Neural cell (in vitro differentiated cells): ENCODE measurements around the gene SDHB. TPM values are rescaled to one million over a fixed set of nuclear protein-coding genes. Genes with fewer than 3 reads are reported as not detected.

Experiments
- H2AFZ ChIP-seq: fragments of 200-600, 300-800 bp; sonication (generic), shearing (Covaris generic); 2 replicates; pipeline ENCODE4 v1.6.0; 2014; ENCODE audit warnings: low read depth, mild to moderate bottlenecking, antibody characterized with exemption, low read length, moderate library complexity
- H3F3A ChIP-seq: fragments of 200-600 bp; shearing (Covaris generic); 2 replicates; pipeline ENCODE4 v1.6.1; 2016; ENCODE audit warnings: mild to moderate bottlenecking, moderate library complexity, mixed read lengths, antibody characterized with exemption, low read length; ENCODE audit not compliant: insufficient read depth, poor library complexity, severe bottlenecking
- H3K27ac ChIP-seq: fragments of 200-600, 300-800 bp; sonication (generic), shearing (Covaris generic); 2 replicates; pipeline ENCODE4 v1.5.1; 2014; ENCODE audit warnings: mild to moderate bottlenecking, low read length, moderate library complexity
- H3K27me3 ChIP-seq: fragments of 300-800, 200-600 bp; sonication (generic), shearing (Covaris generic); 2 replicates; pipeline ENCODE4 v1.6.0; 2014; ENCODE audit warnings: mild to moderate bottlenecking, low read depth, low read length, moderate library complexity; ENCODE audit not compliant: insufficient read depth
- H3K36me3 ChIP-seq: fragments of 300-800, 200-600 bp; sonication (generic), shearing (Covaris generic); 2 replicates; pipeline ENCODE4 v1.5.1; 2014; ENCODE audit warnings: mild to moderate bottlenecking, antibody characterized with exemption, low read length, moderate library complexity; ENCODE audit not compliant: insufficient read depth
- H3K4me2 ChIP-seq: fragments of 300-800, 200-600 bp; sonication (generic), shearing (Covaris generic); 2 replicates; pipeline ENCODE4 v1.6.0; 2014; ENCODE audit warnings: mild to moderate bottlenecking, low read length
- H3K4me3 ChIP-seq: fragments of 300-800, 200-600 bp; sonication (generic), shearing (Covaris generic); 2 replicates; pipeline ENCODE4 v1.5.1; 2014; ENCODE audit warnings: mild to moderate bottlenecking, low read length, moderate library complexity
- H3K79me2 ChIP-seq: fragments of 200-600 bp; shearing (Covaris generic); replicated peaks from 2 replicates; pipeline ENCODE4 v1.6.0; 2014; ENCODE audit warnings: mild to moderate bottlenecking, low read length, moderate library complexity; ENCODE audit not compliant: insufficient read depth
- H3K9ac ChIP-seq: fragments of 300-800, 200-600 bp; sonication (generic), shearing (Covaris generic); 2 replicates; pipeline ENCODE4 v1.6.1; 2016; ENCODE audit warnings: mild to moderate bottlenecking, low read length, mixed read lengths
- H3K9me2 ChIP-seq: fragments of 200-600 bp; shearing (Covaris generic); 2 replicates; pipeline ENCODE4 v1.6.1; 2016; ENCODE audit warnings: mild to moderate bottlenecking, low read length, mixed read lengths; ENCODE audit not compliant: insufficient read depth
- H3K9me3 ChIP-seq: fragments of 200-600, 300-800 bp; sonication (generic), shearing (Covaris generic); 2 replicates; pipeline ENCODE4 v1.6.1; 2016; ENCODE audit warnings: mild to moderate bottlenecking, mixed run types, low read length, moderate library complexity, mixed read lengths
- H4K20me1 ChIP-seq: fragments of 200-600 bp; shearing (Covaris generic); 2 replicates; pipeline ENCODE4 v1.6.1; 2016; ENCODE audit warnings: mild to moderate bottlenecking, mixed run types; ENCODE audit not compliant: insufficient read depth
- EP300 ChIP-seq: fragments of 450-650 bp; conservative IDR thresholded peaks from 2 replicates; pipeline ENCODE4 v1.6.1; 2014; ENCODE audit warnings: antibody characterized with exemption, mild to moderate bottlenecking, moderate library complexity; ENCODE audit not compliant: poor library complexity, severe bottlenecking
- EZH2 ChIP-seq: fragments of 200-600, 300-800 bp; shearing (Covaris generic), sonication (generic); IDR thresholded peaks from 2 replicates; pipeline ENCODE4 v1.6.1; 2014; ENCODE audit warnings: antibody characterized with exemption, low read length, borderline replicate concordance, mild to moderate bottlenecking; ENCODE audit not compliant: insufficient read depth, poor library complexity, severe bottlenecking
- MXI1 ChIP-seq: fragments of 450-650 bp; conservative IDR thresholded peaks from 2 replicates; pipeline ENCODE4 v1.6.1; 2014; ENCODE audit warnings: antibody characterized with exemption, mild to moderate bottlenecking; ENCODE audit not compliant: poor library complexity, severe bottlenecking
- POLR2AphosphoS5 ChIP-seq: IDR thresholded peaks from 2 replicates; pipeline ENCODE4 v1.6.1; 2012
- RAD21 ChIP-seq: fragments of 450-650 bp; conservative IDR thresholded peaks from 2 replicates; pipeline ENCODE4 v1.6.1; 2014; ENCODE audit warnings: antibody characterized with exemption, mild to moderate bottlenecking, moderate library complexity
- SMC3 ChIP-seq: fragments of 450-650 bp; conservative IDR thresholded peaks from 2 replicates; pipeline ENCODE4 v1.6.1; 2014; ENCODE audit warnings: antibody characterized with exemption, mild to moderate bottlenecking, moderate library complexity; ENCODE audit not compliant: poor library complexity
- TAF1 ChIP-seq: IDR thresholded peaks from 2 replicates; pipeline ENCODE4 v1.6.1; 2012; ENCODE audit warnings: low read depth
- polyA plus RNA-seq: library from polyadenylated mRNA; depleted of rRNA; stranded (reverse); fragments of >200 nt; gene quantifications from 2 replicates; pipeline ENCODE4 v1.2.3, GENCODE V29; 2014
- TF ChIP-seq, protein P1 (sequence below): IDR thresholded peaks from 2 replicates; pipeline ENCODE4 v1.6.1; 2012; ENCODE audit warnings: borderline replicate concordance
- TF ChIP-seq, protein P2 (sequence below): fragments of 450-650 bp; IDR thresholded peaks from 2 replicates; pipeline ENCODE4 v1.5.1; 2014; ENCODE audit warnings: antibody characterized with exemption, mild to moderate bottlenecking, moderate library complexity; ENCODE audit not compliant: poor library complexity, severe bottlenecking

The SDHB gene
- polyA plus RNA-seq, 1 donor from 2014 or later, result 129 TPM

DNA sequence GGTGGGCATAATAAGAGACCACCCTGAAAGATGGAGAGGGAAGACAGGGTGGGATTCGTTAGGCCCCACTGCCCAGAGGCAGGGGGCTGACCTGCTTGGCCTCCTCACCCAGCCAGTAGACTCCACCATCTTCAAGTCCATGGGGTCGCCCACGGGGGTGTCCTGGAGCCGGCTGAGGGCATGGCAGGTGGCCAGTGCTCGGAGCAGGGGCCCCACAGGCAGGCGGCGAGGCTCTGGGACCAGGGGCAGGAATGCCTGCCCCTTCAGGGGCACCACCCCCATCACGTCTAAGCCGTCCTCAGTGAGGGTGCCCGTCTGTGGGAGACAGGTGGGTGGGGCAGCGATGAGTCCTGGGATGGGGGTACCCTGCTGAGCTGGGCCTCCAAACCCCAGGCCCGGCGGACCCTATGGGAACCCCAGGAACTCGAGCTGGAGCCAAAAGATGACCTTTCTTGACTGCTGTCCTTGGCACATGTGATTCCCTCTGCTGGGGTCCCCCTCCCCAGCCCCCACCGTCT lies 60.3 kb downstream of the SDHB start:
- Histone ChIP-seq H3K4me3 (no peak overlapping the region), H4K20me1 (no peaks in the 10 kb centered on the region), H3K9me3 (no peaks in the 10 kb centered on the region), H3K36me3 (no peaks in the 10 kb centered on the region), H3K27me3 (no peaks in the 10 kb centered on the region), H3K9me2 (no peaks in the 10 kb centered on the region), H3K27ac (no peak overlapping the region), H3F3A (no peaks in the 10 kb centered on the region), H3K4me2 (no peak overlapping the region), H3K79me2 (no peaks in the 10 kb centered on the region), H3K9ac (no peak overlapping the region), H2AFZ (no peak overlapping the region)
- TF ChIP-seq, protein P1, sequence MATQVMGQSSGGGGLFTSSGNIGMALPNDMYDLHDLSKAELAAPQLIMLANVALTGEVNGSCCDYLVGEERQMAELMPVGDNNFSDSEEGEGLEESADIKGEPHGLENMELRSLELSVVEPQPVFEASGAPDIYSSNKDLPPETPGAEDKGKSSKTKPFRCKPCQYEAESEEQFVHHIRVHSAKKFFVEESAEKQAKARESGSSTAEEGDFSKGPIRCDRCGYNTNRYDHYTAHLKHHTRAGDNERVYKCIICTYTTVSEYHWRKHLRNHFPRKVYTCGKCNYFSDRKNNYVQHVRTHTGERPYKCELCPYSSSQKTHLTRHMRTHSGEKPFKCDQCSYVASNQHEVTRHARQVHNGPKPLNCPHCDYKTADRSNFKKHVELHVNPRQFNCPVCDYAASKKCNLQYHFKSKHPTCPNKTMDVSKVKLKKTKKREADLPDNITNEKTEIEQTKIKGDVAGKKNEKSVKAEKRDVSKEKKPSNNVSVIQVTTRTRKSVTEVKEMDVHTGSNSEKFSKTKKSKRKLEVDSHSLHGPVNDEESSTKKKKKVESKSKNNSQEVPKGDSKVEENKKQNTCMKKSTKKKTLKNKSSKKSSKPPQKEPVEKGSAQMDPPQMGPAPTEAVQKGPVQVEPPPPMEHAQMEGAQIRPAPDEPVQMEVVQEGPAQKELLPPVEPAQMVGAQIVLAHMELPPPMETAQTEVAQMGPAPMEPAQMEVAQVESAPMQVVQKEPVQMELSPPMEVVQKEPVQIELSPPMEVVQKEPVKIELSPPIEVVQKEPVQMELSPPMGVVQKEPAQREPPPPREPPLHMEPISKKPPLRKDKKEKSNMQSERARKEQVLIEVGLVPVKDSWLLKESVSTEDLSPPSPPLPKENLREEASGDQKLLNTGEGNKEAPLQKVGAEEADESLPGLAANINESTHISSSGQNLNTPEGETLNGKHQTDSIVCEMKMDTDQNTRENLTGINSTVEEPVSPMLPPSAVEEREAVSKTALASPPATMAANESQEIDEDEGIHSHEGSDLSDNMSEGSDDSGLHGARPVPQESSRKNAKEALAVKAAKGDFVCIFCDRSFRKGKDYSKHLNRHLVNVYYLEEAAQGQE, result no peak
- TF ChIP-seq POLR2AphosphoS5 (no peak), EP300 (no peak), RAD21 (no peak), MXI1 (no peak), EZH2 (no peak), SMC3 (no peak), TAF1 (no peak)
- TF ChIP-seq, protein P2, sequence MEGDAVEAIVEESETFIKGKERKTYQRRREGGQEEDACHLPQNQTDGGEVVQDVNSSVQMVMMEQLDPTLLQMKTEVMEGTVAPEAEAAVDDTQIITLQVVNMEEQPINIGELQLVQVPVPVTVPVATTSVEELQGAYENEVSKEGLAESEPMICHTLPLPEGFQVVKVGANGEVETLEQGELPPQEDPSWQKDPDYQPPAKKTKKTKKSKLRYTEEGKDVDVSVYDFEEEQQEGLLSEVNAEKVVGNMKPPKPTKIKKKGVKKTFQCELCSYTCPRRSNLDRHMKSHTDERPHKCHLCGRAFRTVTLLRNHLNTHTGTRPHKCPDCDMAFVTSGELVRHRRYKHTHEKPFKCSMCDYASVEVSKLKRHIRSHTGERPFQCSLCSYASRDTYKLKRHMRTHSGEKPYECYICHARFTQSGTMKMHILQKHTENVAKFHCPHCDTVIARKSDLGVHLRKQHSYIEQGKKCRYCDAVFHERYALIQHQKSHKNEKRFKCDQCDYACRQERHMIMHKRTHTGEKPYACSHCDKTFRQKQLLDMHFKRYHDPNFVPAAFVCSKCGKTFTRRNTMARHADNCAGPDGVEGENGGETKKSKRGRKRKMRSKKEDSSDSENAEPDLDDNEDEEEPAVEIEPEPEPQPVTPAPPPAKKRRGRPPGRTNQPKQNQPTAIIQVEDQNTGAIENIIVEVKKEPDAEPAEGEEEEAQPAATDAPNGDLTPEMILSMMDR, result no peak

GRCh38 chr1:16992675-16993074 lies 61.2 kb downstream of the SDHB start:
- Histone ChIP-seq H3K27me3 (no peaks in the 10 kb centered on the region), H3F3A (no peaks in the 10 kb centered on the region), H2AFZ (no peak overlapping the region), H3K9me3 (no peaks in the 10 kb centered on the region), H3K4me3 (no peak overlapping the region), H3K9ac (no peak overlapping the region), H3K27ac (no peak overlapping the region), H3K9me2 (no peaks in the 10 kb centered on the region), H3K36me3 (no peaks in the 10 kb centered on the region), H4K20me1 (no peaks in the 10 kb centered on the region), H3K79me2 (no peaks in the 10 kb centered on the region), H3K4me2 (no peak overlapping the region)
- TF ChIP-seq, protein P1, result no peak
- TF ChIP-seq EZH2, result no peak
- no peak for TF ChIP-seq MXI1
- TF ChIP-seq, protein P2, result no peak
- no peak for TF ChIP-seq RAD21
- TF ChIP-seq POLR2AphosphoS5, result no peak
- TF ChIP-seq SMC3, result no peak
- TF ChIP-seq EP300, result no peak
- TF ChIP-seq TAF1, result no peak
